GM18508 (cell line): ENCODE measurements around the gene CYP19A1.

Experiments used
- ATAC-seq: cut with Tn5 transposase; IDR thresholded peaks from one replicate; pipeline ENCODE4 v1.9.1; 2021; ENCODE audit warnings: moderate number of reproducible peaks; ENCODE audit not compliant: insufficient read depth, unreplicated experiment

Gene CYP19A1

GRCh38 chr15:51227940-51228732 is 110.3 kb downstream of the CYP19A1 start:
- peak; percentile 76 for ATAC-seq

- no peak for ATAC-seq
These were observed 111.7 kb downstream of the CYP19A1 start for GRCh38 chr15:51226576-51227210.

- ATAC-seq: no peak
These were observed 114.0 kb downstream of the CYP19A1 start for GRCh38 chr15:51224428-51224827.

GRCh38 chr15:51223771-51224229 is 114.6 kb downstream of the CYP19A1 start:
- ATAC-seq: no peak

GRCh38 chr15:51218299-51218938 is 120.0 kb downstream of the CYP19A1 start:
- ATAC-seq: no peak

GRCh38 chr15:51212909-51213308 is 125.5 kb downstream of the CYP19A1 start:
- no peak for ATAC-seq

- no peak for ATAC-seq
These were observed 126.2 kb downstream of the CYP19A1 start for GRCh38 chr15:51212239-51212638.

- ATAC-seq: no peak
These were observed 133.1 kb downstream of the CYP19A1 start for GRCh38 chr15:51205050-51205975.

- no peak for ATAC-seq
These were observed 134.6 kb downstream of the CYP19A1 start for GRCh38 chr15:51203797-51204196.

GRCh38 chr15:51202783-51203182 is 135.6 kb downstream of the CYP19A1 start:
- ATAC-seq: no peak

- no peak for ATAC-seq
These were observed 136.8 kb downstream of the CYP19A1 start for GRCh38 chr15:51201581-51201980.

GRCh38 chr15:51200792-51201191 is 137.6 kb downstream of the CYP19A1 start:
- ATAC-seq: no peak

- ATAC-seq: no peak
These were observed 138.9 kb downstream of the CYP19A1 start for GRCh38 chr15:51199541-51199940.

- no peak for ATAC-seq
These were observed 139.6 kb downstream of the CYP19A1 start for GRCh38 chr15:51198701-51199232.

GRCh38 chr15:51195459-51195858 is 142.9 kb downstream of the CYP19A1 start:
- ATAC-seq: no peak

- ATAC-seq: no peak
These were observed 144.4 kb downstream of the CYP19A1 start for GRCh38 chr15:51193979-51194378.

- ATAC-seq: no peak
These were observed 144.9 kb downstream of the CYP19A1 start for GRCh38 chr15:51193526-51193925.

- no peak for ATAC-seq
These were observed 145.7 kb downstream of the CYP19A1 start for GRCh38 chr15:51192521-51193280.

- ATAC-seq: no peak
These were observed 146.6 kb downstream of the CYP19A1 start for GRCh38 chr15:51191766-51192165.
